Left lung (tissue), 10 donors: ENCODE measurements around the gene ICA1. TPM values are rescaled to one million over a fixed set of nuclear protein-coding genes. Genes with fewer than 3 reads are reported as not detected.

Experiments used
- ATAC-seq: fragments of 200-7000 bp; cut with Tn5 transposase; one replicate; pipeline ENCODE4 v1.9.1; 2020; ENCODE audit warnings: moderate library complexity
- DNase-seq, 4 donors: peaks; one replicate each; pipeline ENCODE4 v3.0.0-alpha.2; 2013 to 2020
- H3K27ac ChIP-seq, 2 donors: fragments of 200-600 bp; sonication (generic) in 1 of 2; one replicate each; pipeline versions ENCODE4 v1.5.0 to v1.8.0; 2020 to 2021
- H3K27me3 ChIP-seq, 2 donors: fragments of 200-600 bp; sonication (generic) in 1 of 2; one replicate each; pipeline versions ENCODE4 v1.5.0 to v1.8.0; 2020 to 2021
- H3K36me3 ChIP-seq, 2 donors: fragments of 200-600 bp; sonication (generic) in 1 of 2; one replicate each; pipeline versions ENCODE4 v1.5.0 to v1.8.0; 2020 to 2021
- H3K4me1 ChIP-seq, 2 donors: fragments of 200-600 bp; one replicate each; pipeline ENCODE4 v1.8.0; 2021
- H3K4me3 ChIP-seq, 2 donors: fragments of 200-600 bp; sonication (generic) in 1 of 2; one replicate each; pipeline versions ENCODE4 v1.5.0 to v1.8.0; 2020 to 2021; ENCODE audit warnings: mild to moderate bottlenecking in 1 of 2
- H3K9me3 ChIP-seq, 2 donors: fragments of 200-600 bp; sonication (generic) in 1 of 2; one replicate each; pipeline versions ENCODE4 v1.5.0 to v1.8.0; 2020 to 2021
- intact Hi-C, 2 donors: fragments of 100-400 bp; cut with DNase I; formaldehyde crosslinking; loops; one replicate each; pipeline versions ENCODE4 v1.11.2 to v1.14.2; 2022
- polyA plus RNA-seq, 6 donors: library from polyadenylated mRNA; unstranded; fragments of 120-200 nt; gene quantifications; one replicate each; pipeline ENCODE4 v1.2.1, GENCODE V29; 2013; ENCODE audit not compliant: insufficient read length in 6 of 6
- total RNA-seq, 2 donors: library from RNA; stranded (reverse); fragmentation: NEBNext Ultra II Directional; extraction: Animal tissue kit (Norgen Biotek cat#: 25700); gene quantifications; one replicate each; pipeline ENCODE4 v1.2.1, GENCODE V29; 2021
- TF ChIP-seq, protein P1 (sequence below), 2 donors: fragments of 200-600 bp; sonication (generic) in 1 of 2; IDR thresholded peaks; one replicate each; pipeline versions ENCODE4 v1.5.0 to v1.8.0; 2021; ENCODE audit warnings: antibody characterized with exemption in 2 of 2
- donor health status: DM: no; HTN: yes; CAD: no.
- donor health status: DM: no; HTN: no; CAD: no.

The ICA1 gene
- total and polyA plus RNA-seq, 8 donors, result 22.4 to 53.3 (median 40.5) TPM

DNA sequence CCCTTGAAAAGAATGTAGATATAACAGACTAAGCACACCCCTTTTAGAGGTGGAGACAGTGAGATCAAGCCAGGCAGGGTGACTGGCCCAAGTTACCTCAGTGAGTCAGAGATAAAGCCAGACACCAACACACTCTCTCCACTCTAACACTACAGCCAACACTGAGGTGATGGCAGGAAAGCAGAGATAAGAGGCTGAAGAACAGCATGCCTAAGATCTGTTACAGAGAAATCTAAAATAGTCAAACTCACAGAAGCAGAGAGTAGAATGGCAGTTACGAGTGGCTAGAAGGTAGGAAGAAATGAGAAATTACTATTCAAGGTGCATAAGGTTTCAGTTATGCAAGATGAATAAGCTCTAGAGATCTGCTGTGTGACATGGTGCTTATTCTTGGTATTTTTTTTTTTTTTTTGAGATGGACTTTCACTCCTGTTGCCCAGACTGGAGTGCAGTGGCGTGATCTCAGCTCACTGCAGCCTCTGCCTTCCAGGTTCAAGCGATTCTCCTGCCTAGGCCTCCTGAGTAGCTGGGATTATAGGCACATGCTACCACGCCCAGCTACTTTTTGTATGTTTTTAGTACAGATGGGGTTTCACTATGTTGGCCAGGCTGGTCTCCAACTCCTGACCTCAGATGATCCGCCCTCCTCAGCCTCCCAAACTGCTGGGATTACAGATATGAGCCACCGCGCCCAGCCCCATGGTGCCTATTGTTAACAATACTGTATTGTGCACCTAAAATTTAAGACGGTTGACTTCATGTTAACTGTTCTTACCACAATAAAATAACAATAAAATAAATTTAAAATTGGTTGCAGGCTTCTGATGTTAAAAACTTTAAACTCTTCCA is 28.7 kb downstream of the ICA1 start:
- Histone ChIP-seq H3K27ac (no peak overlapping the region), H3K4me3 (no peak overlapping the region), H3K4me1 (no peaks in the 10 kb centered on the region), H3K36me3 (peaks cover 0 to 11% of the 10 kb centered on the region in 2 donors), H3K27me3 (no peaks in the 10 kb centered on the region), H3K9me3 (no peaks in the 10 kb centered on the region)
- TF ChIP-seq, protein P1, sequence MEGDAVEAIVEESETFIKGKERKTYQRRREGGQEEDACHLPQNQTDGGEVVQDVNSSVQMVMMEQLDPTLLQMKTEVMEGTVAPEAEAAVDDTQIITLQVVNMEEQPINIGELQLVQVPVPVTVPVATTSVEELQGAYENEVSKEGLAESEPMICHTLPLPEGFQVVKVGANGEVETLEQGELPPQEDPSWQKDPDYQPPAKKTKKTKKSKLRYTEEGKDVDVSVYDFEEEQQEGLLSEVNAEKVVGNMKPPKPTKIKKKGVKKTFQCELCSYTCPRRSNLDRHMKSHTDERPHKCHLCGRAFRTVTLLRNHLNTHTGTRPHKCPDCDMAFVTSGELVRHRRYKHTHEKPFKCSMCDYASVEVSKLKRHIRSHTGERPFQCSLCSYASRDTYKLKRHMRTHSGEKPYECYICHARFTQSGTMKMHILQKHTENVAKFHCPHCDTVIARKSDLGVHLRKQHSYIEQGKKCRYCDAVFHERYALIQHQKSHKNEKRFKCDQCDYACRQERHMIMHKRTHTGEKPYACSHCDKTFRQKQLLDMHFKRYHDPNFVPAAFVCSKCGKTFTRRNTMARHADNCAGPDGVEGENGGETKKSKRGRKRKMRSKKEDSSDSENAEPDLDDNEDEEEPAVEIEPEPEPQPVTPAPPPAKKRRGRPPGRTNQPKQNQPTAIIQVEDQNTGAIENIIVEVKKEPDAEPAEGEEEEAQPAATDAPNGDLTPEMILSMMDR (IDR thresholded peaks at IDR 0.05), result no peak
- DNase-seq (no peak), ATAC-seq (peak; percentile 45)
- intact Hi-C loops, result no loop called here

DNA sequence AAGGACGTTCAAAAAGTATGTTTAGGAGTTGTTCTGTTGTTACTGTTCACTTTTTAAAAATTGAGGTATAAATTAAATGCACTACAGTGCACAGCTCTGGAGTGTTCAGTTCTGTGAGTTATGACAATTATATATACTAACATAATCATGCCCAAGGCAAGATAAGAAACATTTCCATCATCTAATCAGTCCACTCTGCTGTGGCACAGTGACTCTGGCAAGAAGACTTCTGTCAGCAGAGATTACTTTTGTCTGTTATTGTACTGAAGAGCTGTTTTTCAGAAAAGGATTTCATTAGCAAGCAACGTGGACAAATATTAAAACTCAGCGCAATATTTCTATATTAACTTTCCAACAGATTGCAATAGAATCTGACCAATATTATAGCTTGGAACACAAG is 32.0 kb downstream of the ICA1 start:
- ATAC-seq, result no peak
- no peaks in the 10 kb centered on the region for H3K4me1 ChIP-seq
- no peak overlapping the region for H3K27ac ChIP-seq
- no peaks in the 10 kb centered on the region for H3K9me3 ChIP-seq
- DNase-seq, result no peak
- no peak overlapping the region for H3K4me3 ChIP-seq
- intact Hi-C loops, result no loop called here
- H3K36me3 ChIP-seq, result peaks cover 0 to 11% of the 10 kb centered on the region in 2 donors
- TF ChIP-seq, protein P1 (IDR thresholded peaks at IDR 0.05), result no peak
- H3K27me3 ChIP-seq, result no peaks in the 10 kb centered on the region

DNA sequence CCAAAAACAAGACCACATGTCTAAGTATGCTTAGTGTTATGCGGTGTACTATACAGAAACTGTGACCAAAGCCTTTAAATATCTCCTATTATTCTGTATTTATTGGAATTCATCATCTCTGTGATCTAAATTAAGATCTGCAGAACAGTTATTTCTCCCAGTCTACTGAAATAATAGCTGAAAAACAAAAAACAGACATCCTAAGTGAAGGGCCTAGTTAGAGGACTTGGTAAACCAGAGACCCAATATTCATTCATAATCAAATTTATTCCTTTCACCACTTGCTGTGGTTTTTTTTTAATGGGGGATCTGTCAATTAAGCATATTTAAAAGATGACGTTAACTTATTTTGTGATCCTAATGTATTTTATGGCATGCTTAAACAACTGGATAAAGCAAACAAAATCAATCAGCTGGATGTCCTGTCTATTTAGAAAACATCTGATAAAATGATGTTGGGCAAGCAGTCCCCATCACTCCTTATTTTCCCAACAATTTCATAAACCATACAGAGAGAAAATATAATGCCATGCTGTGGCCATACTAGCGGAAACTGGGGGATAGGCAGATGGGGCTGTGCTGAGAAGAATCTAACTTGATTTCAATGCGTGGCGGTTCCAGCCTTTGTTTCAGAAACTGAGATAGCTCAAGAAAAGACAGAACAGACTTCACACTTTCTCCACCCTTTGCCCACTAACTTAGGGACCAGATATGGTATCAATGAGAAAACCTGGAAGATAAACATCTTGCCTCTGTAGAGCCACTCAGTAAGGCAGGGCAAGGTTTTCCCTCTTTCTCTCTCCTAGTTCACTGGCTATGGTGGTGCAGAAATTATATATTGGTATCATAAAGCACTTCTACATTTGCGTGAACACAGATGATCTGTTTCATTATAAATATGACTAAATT is 32.9 kb downstream of the ICA1 start:
- peaks cover 0 to 11% of the 10 kb centered on the region in 2 donors for H3K36me3 ChIP-seq
- no peak overlapping the region for H3K27ac ChIP-seq
- H3K4me3 ChIP-seq, result no peak overlapping the region
- no peak for DNase-seq
- TF ChIP-seq, protein P1 (IDR thresholded peaks at IDR 0.05), result no peak
- no peaks in the 10 kb centered on the region for H3K4me1 ChIP-seq
- intact Hi-C loops, result no loop called here
- H3K27me3 ChIP-seq, result no peaks in the 10 kb centered on the region
- no peak for ATAC-seq
- H3K9me3 ChIP-seq, result no peaks in the 10 kb centered on the region

DNA sequence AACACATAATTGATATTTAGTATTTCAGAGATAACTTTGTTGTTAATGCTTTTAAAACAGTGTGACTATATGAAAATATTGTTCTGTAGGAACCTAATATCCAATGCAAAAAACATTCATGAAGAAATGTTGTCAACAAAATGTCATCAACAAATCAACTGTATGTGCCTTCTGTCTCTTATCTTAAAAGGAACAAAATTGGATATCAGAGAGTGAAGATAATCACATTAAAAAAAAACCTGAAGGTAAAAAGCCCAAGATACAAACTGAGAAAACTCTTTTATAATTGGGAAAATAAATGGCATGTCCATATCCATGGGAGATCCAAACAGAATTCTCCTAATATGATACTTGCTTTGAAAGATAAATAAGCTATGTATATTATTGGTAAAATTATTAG is 33.9 kb downstream of the ICA1 start:
- Histone ChIP-seq H3K27ac (no peak overlapping the region), H3K4me3 (no peak overlapping the region), H3K27me3 (no peaks in the 10 kb centered on the region), H3K36me3 (peaks cover 0 to 12% of the 10 kb centered on the region in 2 donors), H3K4me1 (no peaks in the 10 kb centered on the region), H3K9me3 (no peaks in the 10 kb centered on the region)
- DNase-seq (no peak), ATAC-seq (no peak)
- intact Hi-C loops, result no loop called here
- TF ChIP-seq, protein P1 (IDR thresholded peaks at IDR 0.05), result no peak

DNA sequence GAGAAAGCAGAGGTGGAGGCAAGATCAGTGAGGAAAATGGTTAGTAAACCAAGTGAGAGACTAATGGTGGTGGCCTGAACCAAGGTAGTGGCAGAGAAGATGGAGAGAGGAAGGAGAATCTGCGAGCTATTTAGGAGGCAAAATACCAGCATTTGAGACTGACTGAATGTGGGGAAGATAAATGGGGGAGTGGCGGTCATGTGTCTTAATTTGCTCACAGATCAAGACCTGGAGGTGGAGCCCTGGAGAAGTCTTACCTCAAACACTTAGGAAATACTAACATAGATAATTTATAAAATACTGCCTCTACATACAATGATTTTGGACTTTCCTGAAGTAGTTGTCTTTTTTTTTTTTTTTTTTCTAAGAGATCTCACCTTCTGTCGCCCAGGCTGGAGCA is 34.7 kb downstream of the ICA1 start:
- Histone ChIP-seq H3K27ac (no peak overlapping the region), H3K4me1 (no peaks in the 10 kb centered on the region), H3K9me3 (no peaks in the 10 kb centered on the region), H3K36me3 (peaks cover 0 to 10% of the 10 kb centered on the region in 2 donors), H3K27me3 (no peaks in the 10 kb centered on the region), H3K4me3 (no peak overlapping the region)
- ATAC-seq, result no peak
- no peak for DNase-seq
- intact Hi-C loops, result no loop called here
- TF ChIP-seq, protein P1 (IDR thresholded peaks at IDR 0.05), result no peak
